ENCODE measurements around the gene RALBP1.
"Not testable (repeated sequence)": the region's sequence is repeated elsewhere in the genome, so short reads cannot be mapped to it uniquely, and the experiment has no call there.

Gene RALBP1

DNA sequence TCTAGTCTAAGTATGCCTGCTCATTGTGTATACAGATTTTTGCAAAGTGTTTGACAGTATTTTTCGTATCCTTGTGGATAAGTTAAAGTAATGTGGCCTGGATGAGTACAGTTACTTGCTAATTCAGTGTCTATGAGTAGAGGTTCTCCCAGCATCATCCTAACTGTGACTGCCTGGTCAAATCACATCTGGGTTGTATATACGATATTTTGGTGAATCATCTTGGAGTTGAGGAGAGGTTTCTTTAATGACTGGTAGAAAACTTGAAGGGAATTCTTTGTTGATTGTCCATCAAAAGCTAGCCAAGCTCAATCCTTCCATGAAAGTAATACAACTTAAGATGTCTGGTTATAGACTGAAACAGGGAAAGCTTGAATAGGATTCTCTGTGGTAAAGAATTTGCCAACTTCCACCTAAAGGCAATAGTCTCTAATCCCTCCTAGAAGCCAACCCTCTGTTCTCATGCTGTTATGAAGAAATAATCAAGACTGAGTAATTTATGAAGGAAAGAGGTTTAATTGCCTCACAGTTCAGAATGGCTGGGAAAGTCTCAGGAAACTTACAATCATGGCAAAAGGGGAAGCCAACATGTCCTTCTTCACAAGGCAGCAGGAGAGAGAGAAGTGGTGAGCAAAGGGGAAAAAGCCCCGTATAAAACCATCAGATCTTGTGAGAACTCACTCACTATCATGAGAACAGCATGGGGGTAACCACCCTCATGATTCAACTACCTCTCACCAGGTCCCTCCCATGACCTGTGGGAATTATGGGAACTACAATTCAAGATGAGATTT lies 19.4 kb upstream of the RALBP1 start:
- DNase-seq = no peak

DNA sequence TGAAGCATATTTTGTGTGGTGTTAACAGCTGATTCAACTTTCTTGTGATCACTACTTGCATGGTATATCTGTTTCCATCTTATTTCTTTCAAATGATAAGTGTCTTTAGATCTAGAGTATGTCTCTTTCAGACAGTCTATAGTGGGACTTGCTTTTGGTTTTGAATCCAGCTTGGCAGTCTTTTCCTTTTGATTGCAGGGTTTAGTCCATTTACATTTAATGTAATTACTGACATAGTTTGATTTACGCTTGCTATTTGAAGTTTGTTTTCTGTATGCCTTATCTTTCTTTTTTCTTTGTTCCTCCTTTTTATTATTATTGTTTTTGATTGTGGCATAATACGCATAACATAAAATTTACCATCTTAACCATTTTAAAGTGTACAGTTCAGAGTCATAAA lies 9.2 kb upstream of the RALBP1 start:
- DNase-seq = no peak

DNA sequence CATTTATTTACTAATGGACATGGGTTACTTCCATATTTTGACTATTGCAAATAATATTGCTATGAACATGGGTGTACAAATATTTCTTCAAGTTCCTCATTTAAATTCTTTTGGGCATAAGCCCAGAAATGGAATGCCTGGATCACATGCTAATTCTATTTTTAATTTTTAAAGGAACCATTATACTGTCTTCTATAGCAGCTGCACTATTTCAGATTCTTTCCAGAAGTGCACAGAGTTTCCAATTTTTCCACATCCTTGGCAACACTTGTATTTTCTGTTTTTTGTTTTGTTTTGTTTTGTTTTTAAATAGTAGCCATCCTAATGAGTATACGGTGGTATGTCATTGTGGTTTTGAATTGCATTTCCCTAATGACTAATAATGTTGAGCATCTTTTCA lies 8.5 kb upstream of the RALBP1 start:
- DNase-seq = no peak

DNA sequence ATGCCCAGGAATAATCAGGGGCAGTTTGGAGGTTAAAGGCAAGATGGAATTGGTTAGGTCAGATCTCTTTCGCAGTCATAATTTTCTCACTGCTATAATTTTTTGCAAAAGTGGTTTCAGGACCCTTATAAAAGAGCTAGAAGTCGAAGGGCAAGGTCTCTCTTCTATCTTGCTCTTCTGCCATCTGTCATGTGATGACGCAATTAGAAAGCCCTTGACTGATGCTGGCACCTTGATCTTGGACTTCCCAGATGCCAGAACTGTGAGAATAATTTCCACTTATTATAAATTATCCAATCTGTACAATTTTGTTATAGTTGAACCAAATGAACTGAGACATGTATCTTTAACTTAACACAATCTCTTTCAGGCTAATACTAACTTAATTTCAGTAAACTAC lies 6.3 kb upstream of the RALBP1 start:
- no peak for DNase-seq

DNA sequence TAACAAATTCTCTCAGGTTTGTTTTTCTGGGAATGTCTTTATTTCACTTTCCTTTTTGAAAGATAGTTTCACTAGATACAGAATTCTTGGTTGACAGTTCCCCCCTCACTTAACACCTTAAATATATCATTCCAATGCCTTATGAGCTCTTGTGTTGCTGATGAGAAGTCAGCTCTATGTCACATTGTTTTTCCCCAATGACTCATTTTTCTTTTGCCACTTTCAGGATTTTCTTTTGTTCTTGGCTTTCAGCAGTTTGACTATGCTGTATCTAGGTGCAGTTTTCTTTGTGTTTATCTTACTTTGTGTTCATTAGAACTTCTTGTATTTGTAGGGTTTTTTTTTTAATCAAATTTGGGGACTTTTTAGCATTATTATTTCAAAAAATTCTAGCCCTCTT lies 5.6 kb upstream of the RALBP1 start:
- DNase-seq = no peak

DNA sequence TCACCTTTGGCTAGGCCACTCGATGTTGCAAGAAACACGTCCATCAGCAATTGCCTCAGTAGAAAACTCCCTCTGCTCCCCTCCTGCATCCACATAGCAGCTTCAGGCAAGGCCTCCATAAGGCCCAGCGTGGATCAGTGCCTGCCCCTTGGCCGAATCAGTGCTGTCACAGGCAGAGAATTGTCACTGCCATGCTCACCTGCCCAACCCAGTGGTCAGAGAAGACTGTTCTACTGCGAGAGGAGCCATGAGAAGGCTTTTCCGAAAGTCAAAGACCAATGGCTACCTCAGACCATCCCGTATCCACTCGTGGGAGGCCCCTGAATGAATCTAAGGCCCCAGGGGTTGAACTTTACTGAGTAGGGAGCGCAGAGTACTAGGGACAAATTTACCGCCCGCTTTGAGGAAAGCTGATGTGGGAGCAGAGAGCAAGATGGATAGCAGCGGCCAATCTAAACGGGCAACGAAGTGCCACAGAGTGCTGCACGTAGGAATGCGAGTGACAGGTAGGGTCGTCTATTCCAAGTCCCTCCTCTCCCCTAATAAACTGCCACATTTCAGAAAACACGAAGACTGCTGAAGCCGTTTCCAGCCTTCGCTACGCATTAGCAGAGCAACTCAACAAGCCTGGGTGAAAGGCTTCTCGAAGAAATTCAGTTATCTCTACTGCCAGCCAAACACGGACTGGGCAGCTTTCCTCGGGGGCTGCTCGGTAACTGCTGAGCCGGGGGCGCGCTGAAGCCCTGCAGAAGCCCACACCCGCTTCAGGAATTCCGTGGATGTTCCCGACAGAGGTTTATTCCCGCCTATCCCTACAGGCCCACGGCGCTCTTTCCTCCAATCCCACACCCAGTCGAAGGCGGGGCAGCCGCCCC lies 968 bp upstream of the RALBP1 start:
- DNase-seq = peak; percentile 92

DNA sequence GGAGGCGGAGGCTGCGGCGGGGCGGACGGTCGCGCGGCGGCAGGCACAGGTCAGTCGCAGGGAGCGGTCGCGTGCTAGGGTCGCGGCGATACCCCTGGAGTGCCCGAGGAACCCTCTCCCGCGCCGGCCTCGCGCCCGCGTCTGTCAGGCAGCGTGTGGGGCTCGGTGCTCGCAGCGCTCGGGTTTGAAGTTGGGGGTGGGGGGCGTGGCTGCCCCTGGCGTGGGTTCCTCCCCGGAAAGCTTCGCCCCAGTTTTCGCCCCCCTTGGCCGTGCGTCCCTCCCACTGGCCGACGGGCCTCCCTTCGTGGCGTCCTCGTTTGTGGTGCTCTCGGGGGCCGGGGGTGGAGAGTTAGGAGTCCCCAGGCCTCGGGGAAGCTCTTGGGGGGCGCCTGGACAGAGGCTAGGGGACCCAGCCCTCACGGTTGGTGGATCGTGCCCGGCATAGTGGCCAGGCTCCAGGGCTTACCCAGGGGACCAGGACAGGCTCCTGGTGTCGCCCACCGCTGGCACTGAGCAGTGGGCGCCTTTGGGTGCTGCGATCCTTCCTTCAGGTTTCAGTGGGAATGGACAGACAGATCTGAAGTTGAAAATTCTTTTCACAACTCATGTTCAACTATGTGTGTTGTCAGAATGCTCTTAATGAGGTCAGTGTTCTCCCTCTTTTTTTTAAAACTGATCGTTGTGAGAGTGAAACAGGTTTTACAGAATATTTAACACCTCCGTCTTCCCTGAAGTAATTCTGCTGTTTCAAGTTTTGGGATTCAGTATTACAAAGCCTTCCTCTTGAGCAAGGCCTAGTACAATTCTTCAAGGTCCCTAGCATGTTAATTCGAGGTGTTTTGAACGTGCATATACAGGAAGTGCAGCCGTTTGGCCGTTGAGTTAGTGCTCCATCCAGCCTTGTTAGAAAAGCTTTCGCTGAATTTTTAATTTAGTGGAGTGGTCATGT lies 604 bp downstream of the RALBP1 start:
- DNase-seq = no peak

- not testable (repeated sequence) for DNase-seq
Measured at GRCh38 chr18:9476949-9477348, 1.6 kb downstream of the RALBP1 start.

DNA sequence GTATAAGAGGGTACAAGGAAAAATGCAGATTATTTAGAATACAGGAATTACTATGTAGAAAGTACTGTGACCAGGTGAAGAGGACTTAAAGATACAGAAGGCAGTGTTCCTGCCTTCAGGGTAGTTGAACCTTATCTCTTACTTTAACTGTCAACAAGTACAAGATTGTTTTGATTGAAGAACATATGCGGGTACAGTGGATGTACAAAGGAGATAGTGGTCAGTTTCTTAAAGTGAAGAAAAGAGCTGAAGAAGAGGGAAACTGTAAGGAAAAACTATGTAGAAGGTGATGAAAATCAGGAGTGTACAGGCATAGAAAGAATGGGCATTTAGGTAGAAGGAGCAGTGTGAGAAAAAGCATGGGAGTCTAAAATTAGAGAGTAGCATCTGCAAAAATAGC lies 2.2 kb downstream of the RALBP1 start:
- DNase-seq = no peak

- DNase-seq = no peak
Measured at GRCh38 chr18:9478545-9478944, 3.2 kb downstream of the RALBP1 start.

- DNase-seq = no peak
Measured at GRCh38 chr18:9482790-9483189, 7.5 kb downstream of the RALBP1 start.

DNA sequence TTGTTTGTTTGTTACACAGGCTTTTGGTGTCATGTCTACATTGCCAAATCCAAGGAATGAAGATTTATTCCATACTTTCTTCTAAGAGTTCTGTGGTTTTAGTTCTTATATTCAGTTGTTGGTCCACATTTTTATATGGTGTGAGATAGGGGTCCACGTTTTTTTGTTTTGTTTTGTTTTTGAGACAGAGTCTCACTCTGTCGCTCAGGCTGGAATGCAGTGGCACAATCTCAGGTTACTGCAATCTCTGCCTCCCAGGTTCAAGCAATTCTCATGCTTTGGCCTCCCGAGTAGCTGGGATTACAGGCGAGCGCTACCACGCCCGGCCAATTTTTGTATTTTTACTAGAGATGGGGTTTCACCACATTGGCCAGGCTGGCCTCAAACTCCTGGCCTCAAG lies 8.2 kb downstream of the RALBP1 start:
- DNase-seq = no peak

GRCh38 chr18:9484856-9485255 lies 9.5 kb downstream of the RALBP1 start:
- not testable (repeated sequence) for DNase-seq

GRCh38 chr18:9488538-9488937 lies 13.2 kb downstream of the RALBP1 start:
- DNase-seq = no peak

DNA sequence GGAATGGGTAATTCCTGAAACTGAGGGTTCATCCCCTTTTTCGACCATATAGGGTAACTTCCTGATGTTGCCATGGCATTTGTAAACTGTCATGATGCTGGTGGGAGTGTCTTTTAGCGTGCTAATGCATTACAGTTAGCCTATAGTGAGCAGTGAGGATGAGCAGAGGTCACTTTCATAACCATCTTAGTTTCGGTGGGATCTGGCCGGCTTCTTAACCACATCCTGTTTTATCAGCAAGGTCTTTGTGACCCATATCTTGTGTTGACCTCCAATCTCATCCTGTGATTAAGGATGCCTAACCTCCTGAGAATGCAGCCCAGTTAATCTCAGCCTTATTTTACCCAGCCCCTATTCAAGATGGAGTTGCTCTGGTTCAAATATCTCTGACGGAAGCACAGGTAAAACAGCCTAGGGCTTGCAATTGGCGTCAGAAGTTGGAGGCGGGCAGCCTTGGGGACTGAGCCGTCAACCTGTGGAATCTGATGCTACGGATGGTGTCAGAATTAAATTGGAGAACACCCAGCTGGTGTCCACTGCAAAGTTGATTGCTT lies 19.5 kb downstream of the RALBP1 start:
- no peak for DNase-seq

GRCh38 chr18:9495465-9495864 lies 20.2 kb downstream of the RALBP1 start:
- DNase-seq = no peak

DNA sequence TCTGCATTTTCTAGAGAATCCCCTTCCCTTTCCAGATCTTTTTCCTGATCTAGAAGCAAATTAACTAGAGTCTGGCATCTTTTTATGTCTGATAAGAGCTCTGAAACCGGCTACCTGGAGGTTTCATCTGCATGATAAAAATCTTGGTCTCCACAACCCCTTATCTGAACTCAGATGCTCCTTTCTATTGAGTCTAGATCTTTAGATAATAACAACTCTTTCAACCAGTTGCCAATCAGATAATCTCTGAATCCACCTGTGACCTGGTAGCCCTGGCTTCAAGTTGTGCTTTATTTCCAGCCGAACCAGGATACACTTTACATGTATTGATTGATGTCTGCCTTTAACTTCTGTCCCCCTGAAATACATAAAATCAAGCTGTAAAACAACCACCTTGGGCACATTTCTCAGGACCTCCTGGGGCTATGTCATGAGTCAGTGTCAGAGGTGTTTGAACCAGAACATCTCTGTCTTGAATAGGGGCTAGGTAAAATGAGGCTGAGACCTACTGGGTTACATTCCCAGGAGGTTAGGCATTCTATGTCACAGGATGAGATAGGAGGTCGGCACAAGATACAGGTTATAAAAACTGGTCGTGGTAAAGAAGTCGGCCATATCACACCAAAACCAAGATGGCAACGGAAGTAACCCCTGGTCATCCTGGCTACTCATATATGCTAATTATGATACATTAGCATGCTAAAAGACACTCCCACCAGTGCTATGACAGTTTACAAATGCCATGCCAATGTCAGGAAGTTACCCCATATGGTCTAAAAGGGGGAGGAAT lies 20.8 kb downstream of the RALBP1 start:
- no peak for DNase-seq

GRCh38 chr18:9506046-9506792 lies 30.9 kb downstream of the RALBP1 start:
- no peak for DNase-seq

DNA sequence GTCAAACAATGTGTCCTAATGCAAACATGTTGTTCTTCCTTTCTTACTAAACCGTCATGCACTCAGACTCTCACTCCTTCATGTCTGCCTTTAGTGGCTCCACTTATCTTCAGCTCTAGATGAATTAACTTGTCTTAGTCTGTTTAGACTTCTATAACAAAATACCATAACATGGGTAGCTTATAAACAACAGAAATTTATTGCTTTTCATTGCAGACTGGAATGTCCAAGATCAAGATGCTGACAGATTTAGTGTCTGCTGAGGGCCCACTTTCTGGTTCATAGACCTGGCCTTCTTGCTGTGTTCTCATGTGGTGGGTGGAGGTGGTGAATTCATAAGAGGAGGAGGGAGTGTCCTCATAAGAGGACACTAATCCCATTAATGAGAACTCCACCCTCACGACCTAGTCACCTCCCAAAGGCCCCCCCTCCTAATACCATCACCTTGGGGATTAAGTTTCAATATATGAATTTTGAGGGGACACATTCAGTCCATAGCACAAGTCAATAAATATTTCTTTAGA lies 32.3 kb downstream of the RALBP1 start:
- no peak for DNase-seq

- DNase-seq = no peak
Measured at GRCh38 chr18:9508446-9509025, 33.2 kb downstream of the RALBP1 start.
